ENCODE measurements around the gene SNTB2.
"Not testable (repeated sequence)": the region's sequence is repeated elsewhere in the genome, so short reads cannot be mapped to it uniquely, and the experiment has no call there.

Gene SNTB2

GRCh38 chr16:69286941-69287713 lies 100.2 kb downstream of the SNTB2 start:
- DNase-seq (ENCODE audit: low spot score), result no peak

DNA sequence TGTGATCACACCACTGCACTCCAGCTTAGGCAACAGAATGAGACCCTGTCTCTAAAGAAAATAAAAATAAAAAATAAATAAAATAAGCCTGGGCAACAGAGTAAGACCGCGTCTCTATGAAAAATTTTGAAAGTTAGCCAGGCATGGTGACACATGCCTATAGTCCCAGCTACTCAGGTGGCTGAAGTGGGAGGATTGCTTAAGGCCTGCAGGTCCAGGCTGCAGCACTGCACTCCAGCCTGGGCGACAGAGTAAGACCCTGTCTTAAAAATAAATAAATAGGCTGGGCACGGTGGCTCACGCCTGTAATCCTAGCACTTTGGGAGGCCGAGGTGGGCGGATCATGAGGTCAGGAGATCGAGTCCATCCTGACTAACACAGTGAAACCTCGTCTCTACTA lies 104.7 kb downstream of the SNTB2 start:
- not testable (repeated sequence) for DNase-seq (ENCODE audit: low spot score)

GRCh38 chr16:69293401-69293800 lies 106.4 kb downstream of the SNTB2 start:
- DNase-seq (ENCODE audit: low spot score), result no peak

GRCh38 chr16:69294051-69294450 lies 107.1 kb downstream of the SNTB2 start:
- DNase-seq (ENCODE audit: low spot score), result no peak

DNA sequence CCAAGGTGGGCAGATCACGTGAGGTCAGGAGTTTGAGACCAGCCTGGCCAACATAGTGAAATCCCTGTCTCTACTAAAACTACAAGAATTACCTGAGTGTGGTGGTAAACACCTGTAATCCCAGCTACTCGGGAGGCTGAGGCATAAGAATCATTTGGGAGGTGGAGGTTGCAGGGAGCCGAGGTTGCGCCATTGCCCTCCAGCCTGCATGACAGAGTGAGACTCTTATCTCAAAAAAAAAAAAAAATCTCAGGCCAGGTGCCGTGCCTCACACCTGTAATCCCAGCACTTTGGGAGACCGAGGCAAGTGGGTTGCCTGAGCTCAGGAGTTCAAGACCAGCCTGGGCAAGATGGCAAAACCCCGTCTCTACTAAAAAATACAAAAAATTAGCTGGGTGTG lies 109.8 kb downstream of the SNTB2 start:
- DNase-seq (ENCODE audit: low spot score), result not testable (repeated sequence)

- no peak for DNase-seq (ENCODE audit: low spot score)
Observed at GRCh38 chr16:69298261-69298660, 111.3 kb downstream of the SNTB2 start.

GRCh38 chr16:69301187-69301586 lies 114.2 kb downstream of the SNTB2 start:
- no peak for DNase-seq (ENCODE audit: low spot score)

DNA sequence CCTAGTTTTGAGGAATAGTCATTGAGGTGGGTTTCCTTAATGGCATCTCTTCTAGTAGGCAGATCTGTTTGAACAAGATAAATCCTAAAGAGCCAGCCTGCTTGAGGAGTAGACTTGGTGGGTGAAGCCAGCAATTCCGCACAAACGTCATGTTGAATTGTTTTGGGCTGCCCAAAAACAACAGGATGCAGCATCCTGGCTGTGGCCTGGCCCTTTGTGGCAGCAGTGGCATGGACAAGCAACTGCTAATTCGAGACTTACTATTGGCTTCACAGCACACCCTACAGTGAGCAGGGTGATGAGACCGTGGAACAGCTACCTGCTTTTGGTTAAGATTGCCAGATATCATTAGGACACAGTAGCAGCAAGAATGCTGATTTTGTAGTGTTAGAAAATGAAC lies 114.9 kb downstream of the SNTB2 start:
- no peak for DNase-seq (ENCODE audit: low spot score)

DNA sequence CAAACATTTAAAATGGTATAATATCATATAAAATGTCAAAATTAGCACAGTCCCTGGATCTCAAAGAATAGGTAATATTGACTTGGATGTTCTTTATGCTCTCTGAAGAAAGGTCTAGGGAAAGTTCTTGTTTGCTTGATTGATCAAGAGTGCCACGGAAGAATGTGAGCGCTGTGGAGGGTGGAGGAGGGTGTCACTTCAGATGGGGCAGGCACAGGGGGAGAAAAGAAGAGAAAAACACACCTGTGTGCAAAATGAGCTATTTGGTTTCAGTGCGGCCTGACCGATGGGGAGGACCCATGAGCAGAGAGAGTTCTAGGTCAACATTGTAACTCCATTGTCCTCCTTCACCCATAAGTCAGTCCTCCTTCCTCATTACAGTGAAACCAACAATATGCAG lies 115.3 kb downstream of the SNTB2 start:
- no peak for DNase-seq (ENCODE audit: low spot score)

DNA sequence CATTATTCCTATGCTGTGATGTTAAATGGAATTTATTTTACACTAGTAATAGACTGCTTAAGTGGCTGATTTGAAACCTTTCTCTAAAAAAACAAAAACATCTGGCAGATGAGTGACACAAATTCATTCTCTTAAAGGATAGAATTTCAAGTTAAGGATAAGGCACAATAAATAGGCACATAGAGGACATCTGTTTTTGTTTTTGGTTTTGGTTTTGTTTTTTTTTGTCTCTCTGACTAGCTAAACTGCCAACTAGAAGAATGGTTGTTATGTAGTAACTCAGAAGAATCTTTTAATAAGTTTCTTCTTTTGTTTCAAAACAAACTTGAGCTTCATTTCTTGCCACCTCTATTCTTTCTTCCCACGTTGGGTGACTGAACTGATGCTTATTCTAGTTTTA lies 119.1 kb downstream of the SNTB2 start:
- no peak for DNase-seq (ENCODE audit: low spot score)

DNA sequence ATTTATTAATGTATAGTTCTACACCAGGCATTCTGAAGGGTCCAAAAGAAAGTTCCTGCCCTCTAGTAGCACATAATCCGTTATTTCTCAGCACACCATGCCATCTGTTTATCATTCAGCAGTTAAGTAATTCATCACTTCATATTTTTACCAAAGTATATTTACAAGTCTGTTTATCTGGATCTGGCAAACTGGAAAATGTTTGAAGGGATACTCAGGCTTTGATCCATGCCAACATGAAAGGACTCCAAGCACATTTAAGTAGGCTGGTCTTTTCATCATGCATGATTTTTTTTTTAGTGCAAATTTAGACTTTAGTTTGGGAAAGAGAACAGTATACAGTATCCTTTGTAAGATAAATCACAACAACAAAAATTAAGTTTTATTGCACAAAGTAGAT lies 120.1 kb downstream of the SNTB2 start:
- no peak for DNase-seq (ENCODE audit: low spot score)

DNA sequence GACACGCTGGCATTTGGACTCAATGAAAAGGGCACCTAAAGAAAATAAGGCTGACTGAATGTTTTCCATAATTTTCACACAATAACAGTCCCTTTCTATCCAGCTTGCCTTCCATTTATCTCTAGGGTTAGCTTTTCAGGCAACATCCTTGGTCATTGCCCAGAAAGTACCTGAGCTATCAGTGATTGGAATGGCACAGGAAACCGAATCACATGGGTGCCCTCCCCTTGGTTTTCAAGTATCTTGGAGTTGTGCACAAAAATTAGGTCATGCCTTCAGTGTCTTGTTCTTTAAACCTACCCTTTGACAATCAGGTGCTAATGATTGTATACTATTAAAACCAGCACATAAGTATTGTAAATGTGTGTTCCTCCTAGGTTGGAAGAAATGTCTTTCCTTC lies 120.9 kb downstream of the SNTB2 start:
- DNase-seq (ENCODE audit: low spot score), result no peak

DNA sequence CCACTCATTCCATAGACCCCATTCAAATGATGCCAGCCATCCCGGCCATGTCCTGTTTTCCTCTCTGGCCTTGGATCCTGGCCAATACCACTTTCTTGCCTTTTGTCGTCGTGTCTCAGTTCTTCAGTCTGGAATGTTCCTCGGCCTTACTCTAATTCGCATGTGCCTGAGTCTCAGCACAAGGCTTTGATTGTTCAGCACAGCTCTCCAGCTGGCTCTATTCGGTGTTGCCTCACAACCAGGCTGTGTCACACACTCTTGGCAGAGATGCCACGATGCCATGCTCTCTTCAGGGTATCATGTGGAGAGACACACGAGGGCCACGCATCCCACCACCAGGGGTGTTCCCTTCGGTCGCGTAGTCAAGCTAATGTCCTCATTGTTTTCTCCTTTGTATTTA lies 122.4 kb downstream of the SNTB2 start:
- DNase-seq (ENCODE audit: low spot score), result no peak

- peak; percentile 95 for DNase-seq (ENCODE audit: low spot score)
Observed at GRCh38 chr16:69310653-69311532, 123.9 kb downstream of the SNTB2 start, which contains the start of gene VPS4A. Gene VPS4A, plus strand, starts transcription at chr16:69311350. Its CDS starts 162 bp downstream, at chr16:69311512.

- DNase-seq (ENCODE audit: low spot score), result peak; percentile 84
Observed at GRCh38 chr16:69311533-69312387, 124.8 kb downstream of the SNTB2 start.

GRCh38 chr16:69313469-69313868 lies 126.5 kb downstream of the SNTB2 start:
- no peak for DNase-seq (ENCODE audit: low spot score)

GRCh38 chr16:69314534-69314933 lies 127.6 kb downstream of the SNTB2 start:
- DNase-seq (ENCODE audit: low spot score), result no peak

DNA sequence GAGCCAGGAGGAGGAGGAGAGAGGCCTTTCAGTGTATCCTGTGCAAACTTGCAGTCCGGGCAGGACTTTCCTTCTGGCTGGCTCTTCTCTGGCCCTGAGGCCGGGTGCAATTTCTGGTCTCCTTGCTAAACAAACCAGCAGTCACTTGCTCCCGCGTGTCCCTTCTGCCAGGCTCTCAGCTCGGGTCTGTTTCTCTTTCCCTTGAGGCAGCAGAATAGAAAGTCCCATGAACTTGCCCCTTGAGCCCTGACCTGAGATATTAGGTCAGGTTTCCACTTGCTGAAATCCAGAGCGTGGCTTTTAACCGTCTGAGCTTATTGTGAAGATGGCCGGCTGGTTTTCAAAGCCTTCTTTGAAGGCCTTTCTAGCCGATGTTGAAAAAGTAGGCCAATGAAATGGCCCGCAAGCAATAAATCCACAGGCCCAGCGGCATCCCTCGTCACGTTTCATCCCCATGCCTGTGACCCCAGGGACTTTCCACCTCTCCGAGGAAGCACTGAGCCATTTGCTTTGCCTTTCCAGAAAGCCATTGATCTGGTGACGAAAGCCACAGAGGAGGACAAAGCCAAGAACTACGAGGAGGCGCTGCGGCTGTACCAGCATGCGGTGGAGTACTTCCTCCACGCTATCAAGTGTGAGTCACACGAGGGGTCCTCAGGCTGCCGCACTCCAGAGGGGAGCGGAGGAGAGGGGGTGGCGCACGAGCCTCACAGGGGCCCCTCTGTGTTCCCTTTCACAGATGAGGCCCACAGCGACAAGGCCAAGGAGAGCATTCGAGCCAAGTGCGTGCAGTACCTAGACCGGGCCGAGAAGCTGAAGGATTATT lies 128.7 kb downstream of the SNTB2 start:
- no peak for DNase-seq (ENCODE audit: low spot score)

DNA sequence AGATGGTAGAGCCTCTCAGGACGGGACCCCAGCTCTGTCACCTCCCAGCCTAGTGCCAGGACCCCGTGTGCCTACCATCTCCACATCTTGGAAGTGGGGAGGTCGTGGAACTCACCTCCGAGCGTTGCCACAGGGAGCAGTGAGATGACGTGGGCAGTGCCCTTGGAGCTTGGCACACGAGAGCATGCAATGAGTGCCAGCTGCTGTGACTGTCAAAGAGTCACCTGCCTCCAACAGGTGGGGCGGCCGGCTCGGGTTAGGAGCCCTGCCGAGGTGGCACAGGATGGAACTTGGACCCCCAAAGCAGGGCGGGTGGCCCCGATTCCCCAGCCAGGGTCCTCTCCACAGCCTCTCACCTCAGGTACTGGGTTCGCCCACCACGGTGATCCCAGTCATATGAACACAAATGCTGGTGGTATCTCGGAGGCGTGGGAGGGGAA lies 129.7 kb downstream of the SNTB2 start:
- DNase-seq (ENCODE audit: low spot score), result no peak

DNA sequence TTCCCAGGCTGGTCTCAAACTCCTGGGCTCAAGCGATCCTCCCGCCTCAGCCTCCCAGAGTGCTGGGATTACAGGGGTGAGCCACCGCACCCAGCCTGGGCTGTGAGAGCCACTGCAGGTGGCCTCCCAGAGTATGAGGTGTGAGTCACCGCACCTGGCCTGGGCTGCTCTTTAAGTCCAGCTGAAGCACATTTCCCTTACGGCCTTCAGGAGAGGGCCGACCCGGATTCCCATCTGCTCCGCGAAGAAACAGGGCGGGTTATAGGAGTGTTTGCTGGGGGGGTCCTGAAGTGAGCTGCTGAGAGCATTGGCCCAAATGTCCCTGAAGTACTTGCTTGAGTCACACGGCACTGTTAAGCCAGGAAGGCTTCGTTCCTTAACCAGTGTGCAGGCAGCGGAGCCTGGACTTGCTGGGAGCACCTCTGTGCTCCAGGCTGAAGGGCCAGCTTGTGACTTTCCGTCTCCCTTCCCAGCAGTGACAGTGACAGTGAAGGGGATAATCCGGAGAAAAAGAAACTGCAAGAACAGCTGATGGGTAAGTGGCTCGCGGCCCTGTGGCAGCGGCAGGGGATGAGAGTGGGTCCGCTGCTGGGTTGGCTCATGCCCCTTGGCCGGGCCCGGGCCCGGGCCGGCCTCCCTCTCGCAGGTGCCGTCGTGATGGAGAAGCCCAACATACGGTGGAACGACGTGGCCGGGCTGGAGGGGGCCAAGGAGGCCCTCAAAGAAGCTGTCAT lies 131.4 kb downstream of the SNTB2 start:
- no peak for DNase-seq (ENCODE audit: low spot score)

DNA sequence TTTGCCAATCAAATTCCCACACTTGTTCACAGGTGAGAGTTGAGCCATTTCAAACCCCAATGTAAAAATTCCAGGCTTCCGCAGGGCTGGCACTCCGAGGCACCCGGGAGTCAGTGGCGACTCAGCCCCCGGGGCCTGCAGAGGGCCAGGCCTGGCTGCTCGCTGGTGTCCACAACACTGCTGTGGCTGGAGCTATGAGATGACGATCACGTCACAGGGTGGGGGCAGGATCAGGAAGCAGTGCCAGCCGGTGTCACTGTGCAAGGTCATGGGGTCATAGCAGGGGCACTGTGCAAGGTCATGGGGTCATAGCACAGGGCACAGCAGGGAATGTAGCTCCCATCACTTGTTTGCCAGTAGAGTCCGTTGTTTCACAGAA lies 131.9 kb downstream of the SNTB2 start:
- DNase-seq (ENCODE audit: low spot score), result no peak
